Natural killer cell treated with Interleukin-12 subunit alpha and Interleukin-12 subunit beta and Interleukin-15 and Interleukin-18, amount 100 ng/mL, for 72 hours (primary cell): Measurements from ENCODE around the gene TLN1. TPM values are rescaled to one million over a fixed set of nuclear protein-coding genes. Genes with fewer than 3 reads are reported as not detected.

Source experiments
- ATAC-seq, 2 donors: fragments of 150-1000 bp; cut with Tn5 transposase in 1 of 2; sonication (Bioruptor Pico), chemical (Tn5 transposase) in 1 of 2; 2 replicates each; pipeline ENCODE4 v1.10.0; 2021
- DNase-seq: peaks from one replicate; pipeline ENCODE4 v3.0.0; 2022; ENCODE audit warnings: low spot score
- H3K27ac Mint-ChIP-seq, 2 donors: 1 replicate in 1 of 2; 2 replicates in 1 of 2; pipeline ENCODE4 v1.8.0; 2022; ENCODE audit warnings: mixed read lengths in 2 of 2, mild to moderate bottlenecking in 1 of 2, moderate library complexity in 1 of 2
- H3K27me3 Mint-ChIP-seq, 2 donors: 1 replicate in 1 of 2; 2 replicates in 1 of 2; pipeline ENCODE4 v1.8.0; 2022; ENCODE audit warnings: mixed read lengths in 2 of 2
- H3K36me3 Mint-ChIP-seq: one replicate; pipeline ENCODE4 v1.8.0; 2022; ENCODE audit warnings: mixed read lengths
- H3K4me1 Mint-ChIP-seq, 2 donors: 1 replicate in 1 of 2; 2 replicates in 1 of 2; pipeline ENCODE4 v1.8.0; 2022; ENCODE audit warnings: low read depth in 2 of 2, mixed read lengths in 2 of 2, mild to moderate bottlenecking in 1 of 2
- H3K4me3 Mint-ChIP-seq: one replicate; pipeline ENCODE4 v1.8.0; 2022; ENCODE audit warnings: mixed read lengths
- H3K9me3 Mint-ChIP-seq: 2 replicates; pipeline ENCODE4 v1.8.0; 2022; ENCODE audit warnings: mixed read lengths
- total RNA-seq, 2 donors: library from RNA; stranded (reverse); gene quantifications; one replicate each; pipeline ENCODE4 v1.2.3, GENCODE V29; 2022

The TLN1 gene
- total RNA-seq, 2 donors from 2014 or later, result 490 to 539 TPM

DNA sequence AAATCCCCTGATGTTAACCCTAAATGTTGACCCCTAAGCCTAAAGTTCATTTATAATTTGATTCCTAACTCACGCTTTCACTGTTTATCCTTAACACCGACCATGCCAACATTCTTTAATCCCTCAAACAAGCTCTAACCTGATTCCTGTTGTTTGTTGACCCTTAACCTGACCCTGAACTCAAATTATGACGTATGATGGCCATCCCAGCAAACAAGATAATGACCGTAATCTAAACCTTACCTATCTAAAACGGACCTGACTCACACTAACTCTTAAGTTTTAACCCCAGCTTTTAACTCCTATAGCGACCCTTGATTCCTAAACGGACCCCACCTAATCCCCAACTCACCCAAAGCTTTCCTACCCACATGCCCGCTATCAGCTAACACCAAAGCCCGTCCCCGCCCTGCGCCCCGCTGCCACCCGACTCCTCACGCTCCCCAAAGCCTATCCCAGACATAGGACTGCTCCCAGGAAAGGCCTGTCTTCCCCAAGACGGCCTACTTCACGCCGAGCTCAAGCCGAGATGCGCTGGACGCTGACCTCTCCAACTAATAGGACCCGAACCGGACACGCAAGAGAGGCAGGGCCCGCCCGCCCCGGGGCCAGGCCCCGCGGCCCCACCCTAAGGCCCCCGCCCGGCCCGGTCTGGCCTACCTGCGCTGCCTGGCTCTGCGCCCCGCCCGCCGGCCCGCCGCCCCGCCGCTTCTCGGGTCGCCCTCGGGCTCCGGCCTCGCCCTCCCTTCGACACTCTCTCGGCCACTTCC, 395 bp downstream of the TLN1 start:
- Mint-ChIP-seq H3K4me1 (peaks cover 17 to 22% of the 10 kb centered on the region in 2 donors), H3K9me3 (no peaks in the 10 kb centered on the region), H3K27ac (no peak overlapping the region), H3K4me3 (no peak overlapping the region), H3K36me3 (peaks cover 17% of the 10 kb centered on the region), H3K27me3 (no peaks in the 10 kb centered on the region)
- ATAC-seq, result no peak
- DNase-seq, result no peak

GRCh38 chr9:35730486-35730854, 1.5 kb downstream of the TLN1 start:
- H3K27me3 Mint-ChIP-seq, result no peaks in the 10 kb centered on the region
- no peak overlapping the region for H3K4me3 Mint-ChIP-seq
- ATAC-seq (no peak), DNase-seq (no peak)
- H3K9me3 Mint-ChIP-seq, result no peaks in the 10 kb centered on the region
- peaks cover 15 to 18% of the 10 kb centered on the region in 2 donors for H3K4me1 Mint-ChIP-seq
- H3K27ac Mint-ChIP-seq, result no peak overlapping the region
- peaks cover 13% of the 10 kb centered on the region for H3K36me3 Mint-ChIP-seq

GRCh38 chr9:35729700-35730485, 2.1 kb downstream of the TLN1 start:
- Mint-ChIP-seq H3K36me3 (peaks cover 9% of the 10 kb centered on the region), H3K27ac (no peak overlapping the region), H3K4me1 (peaks cover 15 to 16% of the 10 kb centered on the region in 2 donors), H3K27me3 (no peaks in the 10 kb centered on the region), H3K9me3 (no peaks in the 10 kb centered on the region), H3K4me3 (no peak overlapping the region)
- no peak for ATAC-seq
- DNase-seq, result peak; percentile 63

DNA sequence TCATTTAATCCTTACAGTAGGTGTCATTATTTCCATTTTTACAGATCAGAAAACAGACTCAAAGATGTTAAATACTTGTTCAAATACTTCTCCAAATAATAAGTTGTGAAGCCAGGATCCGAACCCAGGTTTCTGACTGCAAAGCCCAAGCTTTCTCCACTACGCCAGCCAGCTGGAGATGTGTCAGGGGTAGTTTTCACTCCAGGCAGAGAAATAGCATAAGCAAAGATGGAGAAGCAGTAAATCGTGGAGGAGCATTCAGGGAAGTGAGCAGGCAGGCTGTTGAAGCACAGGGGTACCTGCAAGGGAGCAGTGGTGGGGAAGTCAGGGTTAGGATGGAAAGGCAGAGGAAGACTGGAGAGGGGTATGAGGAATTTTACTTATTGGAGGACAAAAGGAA, 2.9 kb downstream of the TLN1 start:
- peak; percentile 39 for DNase-seq
- ATAC-seq, result no peak
- H3K4me1 Mint-ChIP-seq, result peaks cover 19 to 20% of the 10 kb centered on the region in 2 donors
- H3K36me3 Mint-ChIP-seq, result peaks cover 16% of the 10 kb centered on the region
- no peaks in the 10 kb centered on the region for H3K27me3 Mint-ChIP-seq
- H3K9me3 Mint-ChIP-seq, result no peaks in the 10 kb centered on the region
- H3K4me3 Mint-ChIP-seq, result no peak overlapping the region
- H3K27ac Mint-ChIP-seq, result no peak overlapping the region

- H3K27me3 Mint-ChIP-seq, result no peaks in the 10 kb centered on the region
- DNase-seq, result peak; percentile 91
- no peaks in the 10 kb centered on the region for H3K9me3 Mint-ChIP-seq
- H3K27ac Mint-ChIP-seq, result no peak overlapping the region
- peak; percentile 53 to 60 for ATAC-seq
- peaks cover 13 to 20% of the 10 kb centered on the region in 2 donors for H3K4me1 Mint-ChIP-seq
- peaks cover 21% of the 10 kb centered on the region for H3K36me3 Mint-ChIP-seq
- no peak overlapping the region for H3K4me3 Mint-ChIP-seq
Measured at GRCh38 chr9:35728041-35728971, 3.7 kb downstream of the TLN1 start.

DNA sequence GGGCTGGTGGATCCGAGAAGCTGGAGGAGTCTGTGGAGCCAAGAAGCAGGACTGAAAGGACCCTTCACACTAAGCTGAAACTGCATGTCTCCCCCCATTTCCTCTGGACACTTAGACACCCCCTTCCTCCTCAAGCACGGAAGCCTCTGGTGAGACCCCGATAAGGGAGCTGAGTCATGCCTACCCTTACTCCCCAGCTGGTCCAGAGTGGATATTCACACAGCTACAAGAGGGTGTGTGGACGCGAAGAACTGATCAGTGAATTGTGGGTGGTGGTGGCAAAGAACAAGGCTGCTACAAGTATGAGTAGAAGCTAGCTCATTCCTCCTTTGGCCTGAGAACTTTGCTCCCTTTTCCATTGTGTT, 4.3 kb downstream of the TLN1 start:
- Mint-ChIP-seq H3K27ac (no peak overlapping the region), H3K27me3 (no peaks in the 10 kb centered on the region), H3K9me3 (no peaks in the 10 kb centered on the region), H3K4me3 (no peak overlapping the region), H3K36me3 (peaks cover 23% of the 10 kb centered on the region), H3K4me1 (peaks cover 7 to 15% of the 10 kb centered on the region in 2 donors)
- ATAC-seq (no peak), DNase-seq (no peak)

DNA sequence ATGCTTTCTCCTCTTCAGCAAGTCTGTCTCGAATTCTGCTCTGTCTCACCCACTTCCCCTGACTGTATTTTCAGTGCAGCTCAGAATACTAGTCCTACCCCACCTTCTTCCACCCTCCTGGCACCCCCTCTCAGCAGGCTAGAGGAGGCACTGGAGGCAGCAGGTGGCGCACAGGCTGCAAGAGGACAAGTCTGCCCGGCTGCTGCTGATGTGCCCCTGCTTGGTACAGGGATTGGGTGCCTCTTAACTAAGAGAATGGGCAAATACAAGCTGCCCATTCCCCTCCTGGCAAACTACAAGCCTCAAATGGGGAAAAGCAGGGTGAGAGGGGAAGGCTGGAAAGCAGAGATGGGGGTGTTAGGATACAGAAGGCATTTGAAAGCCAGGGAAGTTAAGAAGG, 5.1 kb downstream of the TLN1 start:
- no peak overlapping the region for H3K4me3 Mint-ChIP-seq
- H3K9me3 Mint-ChIP-seq, result no peaks in the 10 kb centered on the region
- H3K27ac Mint-ChIP-seq, result no peak overlapping the region
- no peak for DNase-seq
- H3K4me1 Mint-ChIP-seq, result peaks cover 11 to 20% of the 10 kb centered on the region in 2 donors
- H3K36me3 Mint-ChIP-seq, result peaks cover 30% of the 10 kb centered on the region
- H3K27me3 Mint-ChIP-seq, result no peaks in the 10 kb centered on the region
- no peak for ATAC-seq

DNA sequence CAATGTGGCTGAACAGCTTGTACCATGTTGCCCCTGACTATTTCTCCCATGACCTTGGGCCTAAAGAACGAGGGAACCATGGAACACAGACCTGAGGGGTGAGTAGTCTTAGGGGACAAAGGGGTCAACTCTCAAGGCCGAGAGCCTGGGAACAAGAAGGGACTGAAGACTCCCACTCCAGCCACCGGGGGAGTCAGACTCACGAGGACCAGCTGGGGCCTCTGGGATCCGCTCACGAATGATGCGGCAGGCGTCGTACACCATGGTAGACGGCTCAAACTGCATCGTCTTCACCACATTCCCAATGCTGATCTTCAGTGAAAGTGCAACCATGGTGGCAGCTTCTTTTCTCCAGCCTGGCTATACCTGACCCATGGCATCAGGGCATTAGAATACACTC, 6.6 kb downstream of the TLN1 start:
- Mint-ChIP-seq H3K4me1 (peaks cover 17 to 19% of the 10 kb centered on the region in 2 donors), H3K36me3 (peaks cover 32% of the 10 kb centered on the region), H3K9me3 (no peaks in the 10 kb centered on the region), H3K4me3 (no peak overlapping the region), H3K27me3 (no peaks in the 10 kb centered on the region), H3K27ac (no peak overlapping the region)
- ATAC-seq, result no peak
- DNase-seq, result peak; percentile 34

- DNase-seq (peak; percentile 52), ATAC-seq (no peak)
- Mint-ChIP-seq H3K4me3 (no peak overlapping the region), H3K36me3 (peaks cover 37% of the 10 kb centered on the region), H3K27ac (no peak overlapping the region), H3K27me3 (no peaks in the 10 kb centered on the region), H3K4me1 (peaks cover 17 to 24% of the 10 kb centered on the region in 2 donors), H3K9me3 (no peaks in the 10 kb centered on the region)
Measured at GRCh38 chr9:35723908-35724307, 8.1 kb downstream of the TLN1 start.

- ATAC-seq (no peak), DNase-seq (no peak)
- Mint-ChIP-seq H3K4me3 (no peak overlapping the region), H3K27me3 (no peaks in the 10 kb centered on the region), H3K9me3 (no peaks in the 10 kb centered on the region), H3K36me3 (peaks cover 39% of the 10 kb centered on the region), H3K27ac (no peak overlapping the region), H3K4me1 (peaks cover 17 to 24% of the 10 kb centered on the region in 2 donors)
Measured at GRCh38 chr9:35723426-35723825, 8.6 kb downstream of the TLN1 start.

- Mint-ChIP-seq H3K4me1 (peaks cover 20 to 27% of the 10 kb centered on the region in 2 donors), H3K27ac (no peak overlapping the region), H3K27me3 (no peaks in the 10 kb centered on the region), H3K4me3 (no peak overlapping the region), H3K36me3 (peaks cover 52% of the 10 kb centered on the region), H3K9me3 (no peaks in the 10 kb centered on the region)
- ATAC-seq, result no peak
- DNase-seq, result peak; percentile 52
Measured at GRCh38 chr9:35719546-35719945, 12.4 kb downstream of the TLN1 start.

DNA sequence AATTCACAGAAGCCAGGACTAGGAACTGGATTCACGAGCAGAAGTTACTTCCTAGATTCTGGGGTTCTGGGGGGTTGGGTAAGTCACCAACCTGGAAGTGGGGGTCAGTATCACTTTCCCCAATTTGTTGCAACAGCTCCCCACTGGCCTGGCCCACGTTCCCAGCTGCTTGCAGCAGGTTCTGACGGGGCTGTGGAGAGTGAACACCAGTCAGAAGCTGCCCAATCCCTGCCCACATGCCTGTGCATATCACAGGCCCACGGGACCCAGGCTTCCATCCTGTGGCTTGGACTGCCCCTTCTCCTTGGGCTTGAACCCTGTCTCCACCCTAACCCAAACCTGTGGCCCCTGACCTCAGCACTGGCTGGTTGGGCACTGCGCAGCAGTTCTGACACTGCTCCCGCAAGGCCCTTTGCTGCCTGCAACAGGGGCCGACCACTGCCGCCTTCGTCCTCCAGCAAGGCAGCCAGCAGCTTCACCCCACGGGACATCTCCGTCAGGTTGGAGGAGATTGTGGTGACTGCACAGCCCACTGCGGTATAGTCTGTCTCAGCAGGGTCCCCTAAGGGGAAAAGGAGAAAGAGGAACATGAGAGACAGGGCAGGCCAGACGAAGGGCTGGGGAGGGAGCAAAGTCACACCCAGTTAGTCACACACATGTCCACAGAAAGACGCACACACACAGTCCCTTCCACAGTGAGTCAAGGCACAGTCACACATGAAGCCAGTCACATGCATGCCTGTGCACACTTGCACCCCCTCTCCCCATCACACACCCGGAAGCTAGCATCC, 13.1 kb downstream of the TLN1 start:
- no peak for ATAC-seq

More for the DNA sequence above, 13.1 kb downstream of the TLN1 start:
- Mint-ChIP-seq H3K4me3 (no peak overlapping the region), H3K27ac (no peak overlapping the region), H3K9me3 (no peaks in the 10 kb centered on the region), H3K27me3 (no peaks in the 10 kb centered on the region), H3K4me1 (peaks cover 18 to 25% of the 10 kb centered on the region in 2 donors), H3K36me3 (peaks cover 48% of the 10 kb centered on the region)
- peak; percentile 61 for DNase-seq
